H1 (cell line): Measurements from ENCODE around the gene ZSCAN18. TPM values are rescaled to one million over a fixed set of nuclear protein-coding genes. Genes with fewer than 3 reads are reported as not detected.

Experiments used
- CTCF ChIA-PET: fragments of 300-600 bp; sonication (Branson Sonifier 250); formaldehyde crosslinking; loops from one replicate; lab custom pipeline; 2021; ENCODE audit not compliant: partially characterized antibody; lab: Charles Lee
- POLR2A ChIA-PET: fragments of 300-600 bp; sonication (Branson Sonifier 250); formaldehyde crosslinking; loops from one replicate; lab custom pipeline; 2021; ENCODE audit warnings: inconsistent platforms; ENCODE audit not compliant: partially characterized antibody; lab: Charles Lee
- DNase-seq, 2 experiments: peaks; one replicate each; pipeline versions ENCODE4 v3.0.0 to v3.0.0-alpha.2; 2010 to 2022; ENCODE audit warnings: low spot score in 2 of 2, low read depth in 1 of 2, mixed read lengths in 1 of 2
- FAIRE-seq: peaks from 2 replicates; lab custom pipeline; 2011; peaks lifted over from hg19 to GRCh38; lab: Jason Lieb, UNC
- H2AFZ ChIP-seq: 2 replicates; pipeline ENCODE4 v1.8.1; 2012; ENCODE audit warnings: low read length, inconsistent platforms
- H2AK5ac ChIP-seq: 2 replicates; pipeline ENCODE4 v1.6.1; 2013; ENCODE audit warnings: low read depth, low read length
- H2BK120ac ChIP-seq: replicated peaks from 2 replicates; pipeline ENCODE3; 2013; ENCODE audit warnings: low read depth, low read length, inconsistent platforms
- H2BK12ac ChIP-seq: 2 replicates; pipeline ENCODE4 v1.6.1; 2013; ENCODE audit warnings: low read depth, low read length
- H2BK15ac ChIP-seq: 2 replicates; pipeline ENCODE4 v1.6.1; 2013; ENCODE audit warnings: low read length
- H2BK20ac ChIP-seq: 2 replicates; pipeline ENCODE4 v1.6.1; 2013; ENCODE audit warnings: low read length
- H2BK5ac ChIP-seq: 2 replicates; pipeline ENCODE4 v1.6.1; 2013; ENCODE audit warnings: low read depth, low read length
- H3K14ac ChIP-seq: 2 replicates; pipeline ENCODE4 v1.6.1; 2013; ENCODE audit warnings: inconsistent platforms; ENCODE audit not compliant: insufficient read length
- H3K18ac ChIP-seq: 2 replicates; pipeline ENCODE4 v1.6.1; 2013; ENCODE audit warnings: low read length; ENCODE audit errors: extremely low read depth
- H3K23ac ChIP-seq: 2 replicates; pipeline ENCODE4 v1.6.1; 2013; ENCODE audit warnings: inconsistent platforms; ENCODE audit not compliant: insufficient read length
- H3K23me2 ChIP-seq: 2 replicates; pipeline ENCODE4 v1.6.1; 2013; ENCODE audit warnings: low read depth, low read length
- H3K27ac ChIP-seq: 2 replicates; pipeline ENCODE4 v1.6.1; 2011; ENCODE audit warnings: low read depth, low read length, inconsistent platforms
- H3K27me3 ChIP-seq, 4 experiments: replicated peaks in 1 of 4; 1 replicate in 1 of 4; 2 replicates in 3 of 4; pipeline versions ENCODE4 v1.6.1 to v1.8.1; 2011 to 2013; ENCODE audit warnings: low read length in 3 of 4, mild to moderate bottlenecking in 3 of 4, inconsistent platforms in 2 of 4, mixed read lengths in 2 of 4, moderate library complexity in 1 of 4; ENCODE audit not compliant: control insufficient read depth in 3 of 4, insufficient read depth in 3 of 4; ENCODE audit errors: extremely low read depth in 1 of 4
- H3K36me3 ChIP-seq, 4 experiments: 2 replicates each; pipeline versions ENCODE4 v1.6.1 to v1.8.1; 2011 to 2013; ENCODE audit warnings: mild to moderate bottlenecking in 4 of 4, low read length in 3 of 4, moderate library complexity in 2 of 4, control low read depth in 1 of 4, inconsistent platforms in 1 of 4; ENCODE audit not compliant: insufficient read depth in 4 of 4, control insufficient read depth in 2 of 4
- H3K4ac ChIP-seq: replicated peaks from 2 replicates; pipeline ENCODE3; 2013; ENCODE audit warnings: low read length, low read depth, mixed read lengths, inconsistent platforms; ENCODE audit not compliant: insufficient read length
- H3K4me1 ChIP-seq, 4 experiments: replicated peaks in 1 of 4; 1 replicate in 1 of 4; 2 replicates in 3 of 4; pipeline versions ENCODE4 v1.6.1 to v1.8.1; 2011 to 2013; ENCODE audit warnings: low read length in 3 of 4, inconsistent platforms in 2 of 4, mixed read lengths in 1 of 4; ENCODE audit not compliant: insufficient read depth in 4 of 4, control insufficient read depth in 3 of 4
- H3K4me2 ChIP-seq, 2 experiments: 2 replicates each; pipeline versions ENCODE4 v1.6.1 to v1.8.1; 2011 to 2013; ENCODE audit warnings: low read depth in 2 of 2, low read length in 2 of 2, control low read depth in 1 of 2, inconsistent platforms in 1 of 2, mild to moderate bottlenecking in 1 of 2; ENCODE audit not compliant: insufficient read depth in 1 of 2
- H3K4me3 ChIP-seq, 4 experiments: fragments of 200-600, 300-600 bp in 1 of 4; sonication (generic), shearing (Covaris generic), sonication (Bioruptor Twin) in 1 of 4; 2 replicates each; pipeline versions ENCODE4 v1.5.1 to v1.8.1; 2011 to 2016; ENCODE audit warnings: low read length in 4 of 4, low read depth in 3 of 4, control low read depth in 2 of 4, inconsistent platforms in 2 of 4, mild to moderate bottlenecking in 2 of 4, mixed read lengths in 1 of 4, moderate library complexity in 1 of 4; ENCODE audit not compliant: insufficient read depth in 2 of 4; ENCODE audit errors: extremely low read depth in 1 of 4
- H3K56ac ChIP-seq: replicated peaks from 2 replicates; pipeline ENCODE3; 2013; ENCODE audit warnings: low read depth, mild to moderate bottlenecking, mixed read lengths, low read length, inconsistent platforms; ENCODE audit not compliant: insufficient read length
- H3K79me1 ChIP-seq: 2 replicates; pipeline ENCODE4 v1.6.1; 2013; ENCODE audit warnings: low read depth, low read length, control low read depth
- H3K79me2 ChIP-seq, 2 experiments: 2 replicates each; pipeline versions ENCODE4 v1.6.1 to v1.8.1; 2012 to 2013; ENCODE audit warnings: low read length in 2 of 2, mild to moderate bottlenecking in 2 of 2, inconsistent platforms in 1 of 2; ENCODE audit not compliant: insufficient read depth in 2 of 2, control insufficient read depth in 1 of 2
- H3K9ac ChIP-seq, 4 experiments: replicated peaks in 1 of 4; 1 replicate in 1 of 4; 2 replicates in 3 of 4; pipeline versions ENCODE4 v1.6.1 to v1.8.1; 2011 to 2013; ENCODE audit warnings: low read depth in 3 of 4, low read length in 3 of 4, control low read depth in 2 of 4, mild to moderate bottlenecking in 2 of 4, moderate library complexity in 2 of 4, inconsistent platforms in 1 of 4; ENCODE audit errors: extremely low read depth in 1 of 4
- H3K9me3 ChIP-seq, 2 experiments: 2 replicates each; pipeline versions ENCODE4 v1.6.1 to v1.8.1; 2012 to 2013; ENCODE audit warnings: mild to moderate bottlenecking in 2 of 2, moderate library complexity in 2 of 2, control low read depth in 1 of 2, inconsistent platforms in 1 of 2, low read depth in 1 of 2, low read length in 1 of 2, mixed read lengths in 1 of 2; ENCODE audit not compliant: insufficient read depth in 2 of 2
- H4K20me1 ChIP-seq, 2 experiments: replicated peaks in 1 of 2; 2 replicates each; pipeline versions ENCODE3 to v1.8.1; 2011 to 2013; ENCODE audit warnings: inconsistent platforms in 2 of 2, low read length in 2 of 2, mild to moderate bottlenecking in 1 of 2; ENCODE audit not compliant: insufficient read depth in 2 of 2, control insufficient read depth in 1 of 2
- H4K5ac ChIP-seq: 2 replicates; pipeline ENCODE4 v1.6.1; 2013; ENCODE audit warnings: low read length, low read depth, mixed read lengths, inconsistent platforms; ENCODE audit not compliant: insufficient read length
- H4K8ac ChIP-seq: 2 replicates; pipeline ENCODE4 v1.8.0; 2013; ENCODE audit warnings: mild to moderate bottlenecking, moderate library complexity, low read length, inconsistent platforms; ENCODE audit not compliant: insufficient read depth; ENCODE audit errors: extremely low read depth
- H4K91ac ChIP-seq: replicated peaks from 2 replicates; pipeline ENCODE3; 2013; ENCODE audit warnings: low read length, mixed read lengths, inconsistent platforms; ENCODE audit not compliant: insufficient read length
- CHD1 ChIP-seq: IDR thresholded peaks from 2 replicates; pipeline ENCODE4 v1.6.1; 2012; ENCODE audit warnings: low read depth, low read length, improper control_type of control experiment
- GTF2F1 ChIP-seq: IDR thresholded peaks from 2 replicates; pipeline ENCODE4 v1.6.1; 2012; ENCODE audit warnings: low read depth, low read length, improper control_type of control experiment, borderline replicate concordance
- HDAC2 ChIP-seq, 2 experiments: fragments of 300-600 bp in 1 of 2; sonication (generic) in 1 of 2; IDR thresholded peaks; 2 replicates each; pipeline ENCODE4 v1.6.1; 2011 to 2012; ENCODE audit warnings: low read depth in 2 of 2, low read length in 2 of 2, mild to moderate bottlenecking in 2 of 2, moderate library complexity in 2 of 2, borderline replicate concordance in 1 of 2, inconsistent platforms in 1 of 2
- MAX ChIP-seq: IDR thresholded peaks from 2 replicates; pipeline ENCODE4 v1.6.1; 2012; ENCODE audit warnings: inconsistent platforms
- RFX5 ChIP-seq: IDR thresholded peaks from 2 replicates; pipeline ENCODE4 v1.6.1; 2011; ENCODE audit warnings: low read depth, low read length, improper control_type of control experiment, borderline replicate concordance
- SP4 ChIP-seq: IDR thresholded peaks from 2 replicates; pipeline ENCODE4 v1.6.1; 2012; ENCODE audit warnings: low read length, inconsistent platforms
- TAF1 ChIP-seq: IDR thresholded peaks from 2 replicates; pipeline ENCODE4 v1.6.1; 2011; ENCODE audit warnings: mild to moderate bottlenecking, low read depth, low read length
- USF2 ChIP-seq: IDR thresholded peaks from 2 replicates; pipeline ENCODE4 v1.6.1; 2011; ENCODE audit warnings: low read length, improper control_type of control experiment
- ZNF274 ChIP-seq: IDR thresholded peaks from 2 replicates; pipeline ENCODE4 v1.7.0; 2012; ENCODE audit warnings: low read length, borderline replicate concordance; ENCODE audit errors: extremely low read depth
- WGBS, 2 experiments: shearing (Covaris generic) in 1 of 2; methylation state at CpG; one replicate each; pipeline versions ENCODE4 v1.1.6 to v1.1.7; 2013 to 2015; ENCODE audit warnings: low lambda C conversion rate in 2 of 2, mixed read lengths in 2 of 2, inconsistent platforms in 1 of 2, low coverage in 1 of 2, missing lambda C conversion rate in 1 of 2; ENCODE audit not compliant: insufficient replicate concordance in 2 of 2, insufficient coverage in 1 of 2, insufficient read length in 1 of 2; ENCODE audit errors: extremely low coverage in 1 of 2, missing lambda C conversion rate in 1 of 2; 5-methylcytosine and 5-hydroxymethylcytosine counted together
- polyA plus RNA-seq, 7 experiments: library from polyadenylated mRNA; depleted of rRNA in 3 of 7; stranded (reverse) in 5 of 7; unstranded in 2 of 7; fragments of >200 nt in 5 of 7; fragments of 200-250 nt in 2 of 7; gene quantifications; 1 replicate in 5 of 7; 2 replicates in 1 of 7; 4 replicates in 1 of 7; pipeline versions ENCODE4 v1.2.1 to v1.2.3, GENCODE V29; 2011 to 2013; ENCODE audit warnings: missing spikeins in 2 of 7, mixed read lengths in 2 of 7
- total RNA-seq: library from RNA; stranded (reverse); fragmentation: NEBNext Ultra II Directional; extraction: Animal tissue kit (Norgen Biotek cat#: 25700); gene quantifications from 2 replicates; pipeline ENCODE4 v1.2.1, GENCODE V29; 2021

ZSCAN18 gene
- total and polyA plus RNA-seq, 2 of the 8 experiments (the other 6 are each of a cell fraction or from before 2014, with no cell fraction given), result 37.0 to 41.4 TPM

- peaks cover 0 to 25% of the 10 kb centered on the region in 2 experiments; a peak in 2 of 4 replicates for H3K79me2 ChIP-seq
- CTCF ChIA-PET, result no interaction called here
Measured at GRCh38 chr19:58145849-58146248, 47.8 kb upstream of the ZSCAN18 start.

More at GRCh38 chr19:58145849-58146248, 47.8 kb upstream of the ZSCAN18 start:
- Histone ChIP-seq H3K23me2 (peaks cover 5% of the 10 kb centered on the region; the same call in 1 of the 2 replicates), H3K4ac (no peak overlapping the region), H4K91ac (no peak overlapping the region), H2BK20ac (no peak overlapping the region), H3K56ac (no peak overlapping the region), H2BK12ac (no peak overlapping the region), H3K14ac (no peak overlapping the region), H3K27me3 (no peaks in the 10 kb centered on the region), H3K4me1 (no peaks in the 10 kb centered on the region; a peak in 1 of 7 replicates), H4K20me1 (no peaks in the 10 kb centered on the region), H3K36me3 (peaks cover 0 to 24% (median 8%) of the 10 kb centered on the region in 4 experiments; a peak in 5 of 8 replicates), H3K4me2 (no peak overlapping the region), H3K79me1 (peaks cover 2% of the 10 kb centered on the region; the same call in 1 of the 2 replicates), H3K27ac (no peak overlapping the region), H4K8ac (no peak overlapping the region), H4K5ac (no peak overlapping the region), H2AK5ac (no peak overlapping the region), H2BK15ac (no peak overlapping the region), H2BK5ac (no peak overlapping the region), H2AFZ (no peak overlapping the region), H3K9ac (no peak overlapping the region), H3K9me3 (peaks cover 21 to 60% of the 10 kb centered on the region in 2 experiments), H3K18ac (no peak overlapping the region), H3K4me3 (no peak overlapping the region), H2BK120ac (no peak overlapping the region), H3K23ac (no peak overlapping the region)
- WGBS, 2 experiments, result 86% methylated on average over 3 of the region's 3 CpGs; no CpG with 5 or more reads in 1 of the 2 experiments
- TF ChIP-seq RFX5 (no peak), ZNF274 (no peak), CHD1 (no peak), MAX (no peak), USF2 (no peak), TAF1 (no peak), HDAC2 (IDR thresholded peaks at IDR 0.05; ENCODE audit: borderline replicate concordance in 1 of 2, low read depth in 2 of 2, low read length in 2 of 2) (no peak), SP4 (no peak), GTF2F1 (no peak)
- POLR2A ChIA-PET, result interaction anchor here (0.6 kb wide), 1 partner anchor 30 kb away, joined by 3 read pairs; no protein-coding TSS in a partner anchor
- no peak for DNase-seq
- no peak for FAIRE-seq
